GM13976 (cell line): Measurements from ENCODE around the gene LRTM1.

Source experiments
- DNase-seq: peaks from one replicate; pipeline ENCODE4 v3.0.0; 2012; ENCODE audit warnings: low spot score
- CTCF ChIP-seq: IDR thresholded peaks from 2 replicates; pipeline ENCODE4 v1.5.1; 2012; ENCODE audit warnings: borderline replicate concordance, mild to moderate bottlenecking; ENCODE audit not compliant: insufficient read depth; ENCODE audit errors: extremely low read depth, missing control alignments, control extremely low read depth
- in situ Hi-C: fragments of 300-500 bp; cut with MboI; formaldehyde crosslinking; loops from one replicate; pipeline ENCODE4 v1.12.0; 2022; ENCODE audit warnings: low sequenced_read_pairs, mixed read lengths, inconsistent platforms; ENCODE audit not compliant: unreplicated experiment

Gene LRTM1

DNA sequence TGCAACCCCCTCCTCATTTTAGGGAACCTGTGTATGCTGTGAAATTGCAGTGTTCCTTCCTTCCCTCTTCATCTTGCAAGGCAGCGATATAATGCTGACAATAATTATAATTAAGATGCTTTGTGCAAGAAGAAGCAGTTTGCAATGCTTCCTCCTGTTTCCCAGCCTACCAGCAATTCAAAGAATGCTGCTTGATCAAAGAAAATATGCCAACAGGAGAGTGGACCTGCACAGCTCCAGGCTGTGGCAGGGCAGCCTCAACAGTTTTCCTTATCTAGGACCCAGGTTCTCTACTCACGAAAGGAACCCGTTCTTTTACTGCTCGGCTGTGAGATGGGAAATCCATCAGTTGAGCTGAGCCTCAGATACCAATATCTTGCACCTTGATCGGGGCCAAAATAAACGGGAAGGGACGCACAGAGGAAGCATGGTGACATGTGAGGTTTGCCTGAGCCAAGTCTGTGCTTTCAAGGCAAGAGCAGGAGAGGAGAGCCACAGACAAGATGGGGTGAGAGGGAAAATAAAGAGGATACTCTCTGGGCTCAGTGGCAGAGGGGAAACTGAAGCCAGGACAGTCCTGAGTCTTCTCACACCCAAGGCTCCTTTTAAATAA, 22.6 kb upstream of the LRTM1 start:
- no peak for DNase-seq
- no peak for TF ChIP-seq CTCF
- in situ Hi-C loops: no loop called here

GRCh38 chr3:54949491-54950044, 21.7 kb upstream of the LRTM1 start:
- no peak for TF ChIP-seq CTCF
- no peak for DNase-seq

GRCh38 chr3:54941690-54942362, 14.0 kb upstream of the LRTM1 start:
- in situ Hi-C loops: no loop called here
- TF ChIP-seq CTCF: no peak
- DNase-seq: no peak

More at GRCh38 chr3:54949491-54950044, 21.7 kb upstream of the LRTM1 start:
- in situ Hi-C loops: no loop called here

- no peak for TF ChIP-seq CTCF
- in situ Hi-C loops: no loop called here
- no peak for DNase-seq
Observed at GRCh38 chr3:54940971-54941370, 13.1 kb upstream of the LRTM1 start.

DNA sequence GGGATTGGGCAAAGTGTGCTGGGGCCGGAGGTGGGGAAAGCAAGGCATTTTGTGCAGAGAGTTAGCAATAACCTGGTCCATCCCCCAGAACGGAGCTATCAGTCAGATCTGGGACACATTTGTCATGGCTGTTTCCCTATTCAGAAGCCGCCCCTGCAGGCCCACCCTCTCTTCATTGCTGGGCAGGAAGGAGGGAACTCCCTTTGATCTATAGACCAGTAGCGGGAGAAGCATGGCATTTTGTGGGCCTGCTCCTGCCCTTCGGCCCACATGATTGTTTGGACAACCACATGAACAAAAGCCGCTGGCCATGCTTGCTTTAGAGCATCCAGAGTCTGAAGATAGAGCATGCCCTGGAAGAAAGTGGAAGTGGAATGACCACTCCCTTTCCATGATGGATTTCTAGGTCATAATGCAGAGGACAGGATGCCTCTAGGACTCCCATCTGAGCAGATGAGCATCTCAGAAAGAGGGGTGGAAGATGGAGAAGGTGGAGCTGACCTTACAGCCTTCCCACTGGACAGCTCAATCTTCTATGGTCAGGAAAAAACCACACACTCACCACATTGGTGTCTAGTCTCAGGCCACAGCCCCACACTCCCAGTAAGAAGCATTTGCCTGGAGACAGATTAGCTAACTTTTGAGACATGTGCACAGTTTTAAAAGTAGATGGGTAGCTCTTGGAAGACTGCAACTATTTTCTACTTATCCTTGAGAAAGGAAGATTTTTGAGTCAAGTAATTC, 11.9 kb upstream of the LRTM1 start:
- in situ Hi-C loops: no loop called here
- no peak for DNase-seq
- no peak for TF ChIP-seq CTCF

GRCh38 chr3:54936561-54936960, 8.7 kb upstream of the LRTM1 start:
- DNase-seq: no peak
- no peak for TF ChIP-seq CTCF
- in situ Hi-C loops: no loop called here
